ENCODE data around the gene HLA-DMB.

HLA-DMB gene

DNA sequence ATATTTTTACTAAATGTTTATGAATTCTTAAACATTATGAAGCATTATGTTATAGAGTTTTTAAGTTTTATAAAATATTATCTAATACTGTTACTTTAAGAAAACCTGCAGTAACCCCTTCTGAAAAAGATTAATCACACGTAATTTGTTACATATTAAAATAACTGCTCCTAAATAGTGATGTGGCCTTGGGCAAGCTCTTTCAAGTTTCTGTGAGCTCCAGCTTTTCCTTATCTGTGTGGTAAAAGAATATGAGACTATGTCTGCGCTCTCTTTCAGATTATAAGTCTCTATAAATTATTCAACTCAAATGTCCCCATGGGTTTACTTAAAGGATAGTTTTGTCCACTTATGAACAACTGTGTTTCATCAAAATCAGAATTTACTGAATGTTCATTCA, 31.9 kb downstream of the HLA-DMB start:
- no peak for DNase-seq (ENCODE audit: low read depth in 2 of 2)

DNA sequence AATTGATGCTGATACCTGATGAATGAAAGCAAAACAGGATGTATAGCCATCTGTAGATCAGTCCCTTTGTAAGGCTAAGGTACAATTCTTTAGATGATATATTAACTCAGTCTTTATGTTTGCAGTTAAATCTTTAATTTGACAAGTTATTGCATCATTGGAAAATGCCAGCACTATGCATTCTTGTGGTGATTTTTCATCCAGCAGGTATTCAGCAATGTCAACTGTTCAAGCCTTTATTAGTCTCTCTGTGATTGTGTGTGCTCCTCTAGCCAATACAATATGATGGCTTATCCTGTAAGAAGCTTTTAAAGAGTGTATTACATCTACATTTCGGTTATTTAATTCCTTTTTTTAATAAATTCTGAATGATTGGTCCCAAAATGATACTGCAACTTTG, 34.3 kb downstream of the HLA-DMB start:
- no peak for DNase-seq (ENCODE audit: low read depth in 2 of 2)

DNA sequence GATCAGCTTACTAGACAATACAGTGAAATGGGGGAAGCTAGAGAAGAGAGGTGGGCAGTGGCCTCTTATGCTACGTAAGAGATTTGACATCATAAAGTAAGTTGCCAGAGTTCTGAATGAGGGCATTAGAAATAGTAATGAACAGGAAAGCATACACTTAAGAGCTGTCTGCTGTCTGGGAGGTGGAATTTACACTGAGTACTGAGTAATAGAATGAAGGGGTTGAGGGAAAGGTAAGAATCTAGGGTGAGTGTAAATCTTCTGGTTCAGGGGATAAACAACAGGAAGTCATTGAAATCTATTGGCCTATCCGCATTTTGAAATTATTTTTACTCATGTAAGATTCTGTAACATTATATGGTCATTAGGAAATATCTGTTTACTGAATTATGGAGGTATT, 35.8 kb downstream of the HLA-DMB start:
- no peak for DNase-seq (ENCODE audit: low read depth in 2 of 2)

DNA sequence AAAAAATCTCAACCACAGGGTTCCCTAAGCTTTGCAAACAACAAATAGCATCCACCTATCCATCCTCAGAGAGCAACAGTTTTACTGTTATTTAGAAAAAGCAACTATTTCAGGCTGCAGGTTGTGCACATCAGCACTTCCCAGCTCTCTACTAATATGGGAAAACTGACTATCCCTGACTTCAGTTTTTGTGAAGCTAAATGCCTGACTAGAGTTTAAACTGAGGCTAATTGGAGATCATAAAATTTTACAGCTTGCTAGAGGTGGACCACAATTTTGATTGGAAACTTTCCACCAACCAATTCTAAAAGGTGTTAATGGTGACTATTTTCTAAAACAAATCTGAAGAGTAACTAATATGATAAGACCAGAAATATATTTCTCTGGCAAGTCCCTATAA, 36.9 kb downstream of the HLA-DMB start:
- DNase-seq (ENCODE audit: low read depth in 2 of 2) = no peak

DNA sequence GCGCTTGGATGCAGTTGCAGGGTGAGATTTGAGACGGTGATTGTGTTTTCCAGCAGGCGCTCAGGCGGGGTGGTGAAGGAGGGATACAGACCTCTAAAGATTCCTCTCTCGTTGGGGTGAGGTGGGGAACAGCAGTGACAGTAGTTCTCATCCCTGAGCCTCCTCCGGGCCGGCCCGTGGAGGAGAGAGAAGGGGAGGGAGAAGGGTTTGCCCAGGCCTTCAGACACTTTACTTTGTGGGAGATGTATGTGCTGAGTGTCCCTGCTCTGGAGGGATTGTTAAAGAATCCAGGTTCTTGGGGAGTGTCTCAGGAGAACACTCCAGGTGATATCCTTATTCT, 45.9 kb downstream of the HLA-DMB start:
- no peak for DNase-seq (ENCODE audit: low read depth in 2 of 2)

DNA sequence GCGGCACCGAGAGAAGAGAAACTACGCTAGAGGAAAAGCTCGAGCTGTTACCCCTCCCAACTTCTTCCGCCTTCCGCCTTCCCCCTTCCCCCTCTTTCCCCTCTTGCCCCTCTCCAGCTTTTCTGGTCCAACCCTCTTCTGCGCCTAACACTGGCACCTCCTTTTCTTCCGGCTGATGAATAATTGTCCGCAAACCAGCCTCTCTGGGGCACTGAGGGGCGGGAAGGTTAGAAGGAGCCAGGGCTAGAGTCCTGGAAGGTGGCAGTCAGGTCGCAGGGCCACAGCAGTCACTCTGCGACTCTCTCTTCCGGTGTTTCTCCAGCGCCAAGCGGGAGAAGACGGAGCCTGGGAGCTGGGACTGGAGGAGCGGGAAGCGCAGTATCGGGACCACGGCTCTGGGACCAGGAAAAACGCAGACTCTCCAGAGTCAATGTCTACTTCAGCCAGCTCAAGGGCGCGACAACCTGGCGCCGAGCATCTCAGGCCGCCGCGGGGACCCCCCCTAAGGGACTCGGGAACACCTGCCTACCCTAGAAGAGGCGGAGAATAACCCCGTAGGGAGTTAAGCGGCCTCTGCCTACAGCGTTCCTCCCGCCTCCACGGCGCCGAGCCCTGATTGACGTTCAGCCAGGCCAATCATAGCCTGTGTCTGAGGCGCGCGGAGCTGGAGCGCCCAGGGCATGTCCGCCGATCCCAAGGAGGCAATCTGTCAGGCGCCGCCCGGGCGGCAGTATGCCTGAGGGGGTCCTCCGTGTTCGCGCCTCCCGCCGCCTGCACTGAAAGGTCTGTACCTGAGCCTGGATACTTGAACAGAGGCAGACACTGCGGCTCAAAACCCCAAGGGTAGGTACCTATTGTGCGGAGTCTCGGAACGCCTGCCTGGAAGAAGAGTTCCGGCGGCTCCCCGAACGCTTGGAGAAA, 46.5 kb downstream of the HLA-DMB start:
- DNase-seq (ENCODE audit: low read depth in 2 of 2) = peak; percentile 82 to 88

DNA sequence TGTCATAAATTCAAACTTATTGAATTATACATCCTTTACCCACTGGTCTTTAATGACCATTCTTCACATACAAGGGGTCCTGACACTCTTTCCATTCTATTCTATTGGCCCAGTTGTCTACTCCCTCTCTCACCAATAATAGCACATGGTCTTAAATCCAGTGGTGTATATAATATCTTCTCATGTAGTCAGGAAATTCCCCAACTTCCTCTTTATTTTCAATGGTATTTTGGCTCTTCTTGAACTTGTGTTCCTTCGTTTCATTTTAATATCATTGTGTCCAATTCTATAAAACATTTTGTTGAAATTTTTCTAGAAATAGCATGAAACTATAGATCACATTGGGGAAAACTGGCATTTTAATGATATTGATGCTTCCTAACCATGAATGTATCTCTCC, 50.0 kb downstream of the HLA-DMB start:
- no peak for DNase-seq (ENCODE audit: low read depth in 2 of 2)

DNA sequence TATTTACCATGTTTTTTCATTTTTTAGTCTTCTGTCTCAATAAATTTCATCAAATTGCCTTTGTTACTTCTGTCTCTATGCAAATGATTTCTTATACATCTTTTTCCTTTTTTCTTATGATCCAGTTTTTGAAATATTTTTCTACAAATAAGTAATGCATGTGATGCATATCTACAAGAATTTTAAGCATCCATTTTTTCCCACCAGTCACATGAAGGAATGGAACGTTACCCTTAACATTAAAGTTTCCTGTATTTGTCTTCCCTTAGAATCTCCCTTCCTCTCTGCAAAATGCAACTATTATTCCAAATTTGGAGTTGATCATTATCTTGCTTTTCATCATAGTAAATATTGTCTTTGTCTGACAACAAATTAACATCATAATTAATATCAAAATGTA, 51.3 kb downstream of the HLA-DMB start:
- no peak for DNase-seq (ENCODE audit: low read depth in 2 of 2)

DNA sequence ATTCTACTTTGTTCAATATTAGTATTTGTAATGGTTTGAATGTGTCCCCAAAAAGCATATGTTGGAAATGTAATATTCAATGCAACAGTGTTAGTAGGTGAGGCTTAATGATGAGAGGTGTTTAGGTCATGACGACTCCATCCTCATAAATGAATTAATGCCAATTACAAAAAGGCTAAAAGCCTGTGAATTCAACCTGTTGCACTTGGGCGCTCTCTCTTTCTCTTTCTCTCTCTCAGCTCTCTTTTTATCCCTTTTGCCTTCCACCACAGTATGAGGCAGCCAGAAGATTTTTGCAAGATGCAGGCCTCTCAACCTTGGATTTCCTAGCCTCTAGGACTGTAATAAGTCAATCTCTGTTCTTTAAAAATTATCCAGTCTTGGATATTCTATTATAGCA, 52.3 kb downstream of the HLA-DMB start:
- no peak for DNase-seq (ENCODE audit: low read depth in 2 of 2)

DNA sequence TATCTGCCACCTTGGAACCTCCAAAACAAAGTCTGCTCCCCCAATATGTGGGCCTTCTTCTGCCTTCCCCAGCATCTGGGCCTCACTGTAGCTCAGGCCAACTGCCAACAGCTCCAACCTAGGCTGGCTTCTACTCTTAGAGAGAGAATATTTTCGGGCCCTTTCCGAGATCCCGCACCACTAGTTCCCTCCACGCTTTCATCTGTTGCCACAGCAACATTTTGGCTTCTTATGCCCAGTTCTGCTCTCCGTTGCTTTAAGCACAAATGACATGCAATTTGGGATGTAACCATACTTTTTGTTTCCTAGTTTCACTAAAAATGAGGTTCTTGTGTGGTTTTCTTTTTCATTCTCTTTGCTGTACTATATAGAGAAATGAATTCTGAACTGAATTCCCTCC, 53.2 kb downstream of the HLA-DMB start:
- no peak for DNase-seq (ENCODE audit: low read depth in 2 of 2)

DNA sequence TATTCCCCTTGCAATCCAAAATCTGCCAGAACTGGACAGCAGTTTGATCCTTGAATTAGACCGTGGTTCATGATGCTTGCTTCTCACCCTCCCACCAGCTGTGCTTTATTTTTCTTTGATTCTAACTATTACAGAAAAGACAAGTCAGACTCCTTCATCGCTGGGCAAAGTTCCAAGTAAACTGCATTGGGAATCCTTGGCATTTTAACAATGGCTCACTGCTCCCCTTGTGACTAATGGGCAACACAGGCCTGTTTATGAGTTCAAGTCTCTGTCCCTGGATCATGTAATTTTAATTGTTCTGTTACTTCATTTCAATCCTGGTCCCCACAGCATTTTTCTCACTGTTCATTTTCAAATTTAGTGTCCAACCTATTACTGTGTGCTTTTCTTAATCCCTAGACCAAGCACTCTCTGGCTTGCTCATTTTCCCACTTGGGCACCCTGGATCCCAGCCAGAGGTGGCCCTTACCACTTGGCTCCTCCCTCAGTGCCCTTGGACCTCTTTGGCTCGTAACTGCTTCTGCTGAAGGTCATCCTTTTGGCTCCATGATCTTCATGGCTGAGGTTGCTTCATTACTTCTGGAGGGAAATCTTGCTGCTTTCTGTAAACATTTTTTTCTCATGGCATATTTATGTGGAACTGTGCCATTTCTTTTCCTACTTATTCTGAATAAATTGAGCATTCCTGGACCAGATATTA, 54.0 kb downstream of the HLA-DMB start:
- no peak for DNase-seq (ENCODE audit: low read depth in 2 of 2)

DNA sequence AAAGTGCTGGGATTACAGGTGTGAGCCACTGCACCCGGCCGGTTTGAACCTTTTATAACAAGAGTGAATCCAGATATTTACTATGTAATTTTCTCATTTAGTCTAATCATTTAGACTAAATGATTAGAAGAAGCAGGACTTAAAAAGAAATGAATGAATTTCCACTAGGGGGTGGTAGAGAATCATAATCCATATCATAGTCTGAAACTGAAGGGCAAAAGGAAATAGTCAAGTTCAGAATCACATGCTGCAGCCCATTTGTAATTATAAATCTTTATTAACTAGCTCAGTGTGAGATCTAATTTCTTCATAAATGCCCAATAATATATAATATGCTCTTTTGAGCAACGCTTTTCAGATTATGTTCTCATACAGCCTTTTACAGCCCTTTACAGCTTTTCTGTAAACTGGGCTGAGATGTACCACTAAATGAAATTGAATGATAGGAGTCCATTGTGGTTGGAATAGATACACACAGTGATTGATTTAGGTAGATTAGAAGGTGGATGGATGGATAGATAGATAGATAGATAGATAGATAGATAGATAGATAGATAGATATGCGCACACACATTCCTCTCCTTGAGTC, 55.0 kb downstream of the HLA-DMB start:
- no peak for DNase-seq (ENCODE audit: low read depth in 2 of 2)

Measured in stimulated activated CD8-positive, alpha-beta memory T cell treated with anti-CD3 and anti-CD28 coated beads, Interleukin-7, amount 100 ng/mL, for 4 hours (primary cell).